Gastrocnemius medialis (tissue), 4 donors: ENCODE results near the gene GINS2. TPM values are rescaled to one million over a fixed set of nuclear protein-coding genes. Genes with fewer than 3 reads are reported as not detected.
A peak's percentile ranks its signal among the peaks of the same experiment; 100 is the strongest.

ENCODE experiments used
- ATAC-seq, 2 donors: fragments of 150-250 bp; one replicate each; pipeline ENCODE4 v1.9.1; 2016
- DNase-seq, 2 donors: peaks; one replicate each; pipeline ENCODE4 v3.0.0-alpha.2; 2019
- H3K27ac ChIP-seq, 4 donors: fragments of 200-600 bp; sonication (generic); 1 replicate in 1 of 4; 2 replicates in 3 of 4; pipeline ENCODE4 v1.5.1; 2016 to 2018; ENCODE audit warnings: mild to moderate bottlenecking in 2 of 4, moderate library complexity in 1 of 4
- H3K27me3 ChIP-seq, 3 donors: fragments of 200-600 bp; sonication (generic) in 2 of 3; 1 replicate in 1 of 3; 2 replicates in 2 of 3; pipeline versions ENCODE4 v1.5.1 to v1.6.0; 2016 to 2019; ENCODE audit warnings: mild to moderate bottlenecking in 1 of 3, moderate library complexity in 1 of 3
- H3K36me3 ChIP-seq, 2 donors: fragments of 200-600 bp; sonication (generic) in 1 of 2; one replicate each; pipeline ENCODE4 v1.5.1; 2017 to 2018
- H3K4me1 ChIP-seq, 2 donors: fragments of 200-600 bp; sonication (generic) in 1 of 2; one replicate each; pipeline ENCODE4 v1.5.1; 2016 to 2017; ENCODE audit warnings: mild to moderate bottlenecking in 2 of 2
- H3K4me3 ChIP-seq, 4 donors: fragments of 200-600 bp; sonication (generic) in 3 of 4; 1 replicate in 1 of 4; 2 replicates in 3 of 4; pipeline ENCODE4 v1.5.1; 2016 to 2019; ENCODE audit warnings: mild to moderate bottlenecking in 2 of 4
- H3K9me3 ChIP-seq, 3 donors: fragments of 200-600 bp; sonication (generic) in 2 of 3; 1 replicate in 1 of 3; 2 replicates in 2 of 3; pipeline ENCODE4 v1.5.1; 2016 to 2019
- POLR2A ChIP-seq, 2 donors: fragments of 450-650 bp; IDR thresholded peaks; one replicate each; pipeline ENCODE4 v1.6.1; 2017; ENCODE audit warnings: antibody characterized with exemption in 2 of 2, mild to moderate bottlenecking in 2 of 2, moderate library complexity in 2 of 2
- in situ Hi-C, 4 donors: fragments of 200-750 bp; cut with MboI; loops; one replicate each; pipeline versions ENCODE4 v1.15.0 to v1.8.0; 2017; ENCODE audit warnings: low sequenced_read_pairs in 4 of 4
- intact Hi-C: fragments of 100-400 bp; cut with DNase I; formaldehyde crosslinking; loops from one replicate; pipeline ENCODE4 v1.15.1; 2023; ENCODE audit warnings: low total_unique reads
- total RNA-seq, 4 donors: library from RNA; depleted of rRNA; stranded (reverse); fragments of >200 nt; gene quantifications; one replicate each; pipeline versions ENCODE4 v1.1.0 to v1.2.3, GENCODE V29; 2016
- TF ChIP-seq, protein P1 (sequence below), 5 experiments: fragments of 450-650 bp in 3 of 5; fragments of 200-600 bp in 2 of 5; sonication (generic) in 2 of 5; IDR thresholded peaks in 4 of 5; conservative IDR thresholded peaks in 1 of 5; 1 replicate in 4 of 5; 2 replicates in 1 of 5; pipeline ENCODE4 v1.5.1; 2016 to 2019; ENCODE audit warnings: antibody characterized with exemption in 5 of 5, mild to moderate bottlenecking in 3 of 5, moderate library complexity in 3 of 5

Gene GINS2
- total RNA-seq, 4 donors from 2014 or later: 0.33 to 1.6 (median 1.6) TPM; not detected in 1

DNA sequence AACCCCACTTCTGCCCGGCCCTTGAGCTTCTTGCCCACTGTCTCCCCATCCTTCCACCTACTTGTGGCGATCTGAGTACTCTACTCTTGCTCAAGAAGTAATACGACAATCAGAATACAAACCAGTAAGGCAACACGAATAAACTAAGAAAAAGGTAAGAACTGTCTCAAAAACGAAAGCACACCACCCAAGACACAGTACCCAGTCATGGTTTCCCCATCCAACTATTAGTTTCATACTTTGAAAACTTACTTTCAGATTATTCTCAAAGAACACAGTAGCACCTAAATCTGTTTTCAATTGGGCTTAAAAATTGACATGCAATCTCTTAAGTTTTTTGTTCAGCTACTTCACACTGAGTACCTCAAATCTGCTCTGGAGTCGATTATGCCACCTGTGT is 13.9 kb downstream of the GINS2 start:
- intact Hi-C loops: loop anchor here (5.0 kb wide), 1 partner anchor 82 kb away; no protein-coding TSS in a partner anchor

DNA sequence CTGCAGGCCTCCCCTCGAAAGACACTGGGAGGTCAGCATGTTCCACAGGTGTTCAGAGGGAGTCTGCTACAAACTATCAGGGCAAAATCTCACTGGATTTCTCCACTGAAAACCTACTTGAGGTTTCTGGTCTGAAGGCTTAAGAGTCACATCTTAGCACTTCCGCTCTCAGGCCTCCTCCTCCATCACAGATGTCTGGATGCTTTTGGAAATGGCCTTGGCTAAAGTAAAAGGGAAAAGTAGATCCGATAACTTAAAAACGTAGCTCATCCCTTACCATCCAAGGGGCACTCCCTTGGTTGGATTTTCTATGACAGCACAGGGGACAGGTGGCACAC is 14.4 kb downstream of the GINS2 start:
- in situ Hi-C loops: no loop called here
- H3K9me3 ChIP-seq: no peaks in the 10 kb centered on the region
- H3K27me3 ChIP-seq: no peaks in the 10 kb centered on the region
- intact Hi-C loops: no loop called here
- peaks cover 5 to 8% of the 10 kb centered on the region in 2 donors for H3K4me1 ChIP-seq
- ATAC-seq (no peak), DNase-seq (no peak)
- H3K36me3 ChIP-seq: peaks cover 0 to 42% of the 10 kb centered on the region in 2 donors
- peak overlapping the region in 1 of 4 donors; percentile 24 for H3K27ac ChIP-seq
- no peak overlapping the region for H3K4me3 ChIP-seq
- TF ChIP-seq, protein P1, sequence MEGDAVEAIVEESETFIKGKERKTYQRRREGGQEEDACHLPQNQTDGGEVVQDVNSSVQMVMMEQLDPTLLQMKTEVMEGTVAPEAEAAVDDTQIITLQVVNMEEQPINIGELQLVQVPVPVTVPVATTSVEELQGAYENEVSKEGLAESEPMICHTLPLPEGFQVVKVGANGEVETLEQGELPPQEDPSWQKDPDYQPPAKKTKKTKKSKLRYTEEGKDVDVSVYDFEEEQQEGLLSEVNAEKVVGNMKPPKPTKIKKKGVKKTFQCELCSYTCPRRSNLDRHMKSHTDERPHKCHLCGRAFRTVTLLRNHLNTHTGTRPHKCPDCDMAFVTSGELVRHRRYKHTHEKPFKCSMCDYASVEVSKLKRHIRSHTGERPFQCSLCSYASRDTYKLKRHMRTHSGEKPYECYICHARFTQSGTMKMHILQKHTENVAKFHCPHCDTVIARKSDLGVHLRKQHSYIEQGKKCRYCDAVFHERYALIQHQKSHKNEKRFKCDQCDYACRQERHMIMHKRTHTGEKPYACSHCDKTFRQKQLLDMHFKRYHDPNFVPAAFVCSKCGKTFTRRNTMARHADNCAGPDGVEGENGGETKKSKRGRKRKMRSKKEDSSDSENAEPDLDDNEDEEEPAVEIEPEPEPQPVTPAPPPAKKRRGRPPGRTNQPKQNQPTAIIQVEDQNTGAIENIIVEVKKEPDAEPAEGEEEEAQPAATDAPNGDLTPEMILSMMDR (IDR thresholded peaks at IDR 0.05 in 4 of 5, conservative IDR thresholded peaks at IDR 0.05 in 1 of 5): no peak
- TF ChIP-seq POLR2A (IDR thresholded peaks at IDR 0.05): no peak

More for the DNA sequence above, 13.9 kb downstream of the GINS2 start:
- no peaks in the 10 kb centered on the region for H3K27me3 ChIP-seq
- H3K36me3 ChIP-seq: peaks cover 0 to 38% of the 10 kb centered on the region in 2 donors
- no peak overlapping the region for H3K4me3 ChIP-seq
- DNase-seq: no peak
- peaks cover 5 to 8% of the 10 kb centered on the region in 2 donors for H3K4me1 ChIP-seq
- H3K9me3 ChIP-seq: no peaks in the 10 kb centered on the region
- in situ Hi-C loops: no loop called here
- no peak overlapping the region for H3K27ac ChIP-seq
- ATAC-seq: no peak
- TF ChIP-seq, protein P1 (IDR thresholded peaks at IDR 0.05 in 4 of 5, conservative IDR thresholded peaks at IDR 0.05 in 1 of 5): no peak
- TF ChIP-seq POLR2A (IDR thresholded peaks at IDR 0.05): no peak

DNA sequence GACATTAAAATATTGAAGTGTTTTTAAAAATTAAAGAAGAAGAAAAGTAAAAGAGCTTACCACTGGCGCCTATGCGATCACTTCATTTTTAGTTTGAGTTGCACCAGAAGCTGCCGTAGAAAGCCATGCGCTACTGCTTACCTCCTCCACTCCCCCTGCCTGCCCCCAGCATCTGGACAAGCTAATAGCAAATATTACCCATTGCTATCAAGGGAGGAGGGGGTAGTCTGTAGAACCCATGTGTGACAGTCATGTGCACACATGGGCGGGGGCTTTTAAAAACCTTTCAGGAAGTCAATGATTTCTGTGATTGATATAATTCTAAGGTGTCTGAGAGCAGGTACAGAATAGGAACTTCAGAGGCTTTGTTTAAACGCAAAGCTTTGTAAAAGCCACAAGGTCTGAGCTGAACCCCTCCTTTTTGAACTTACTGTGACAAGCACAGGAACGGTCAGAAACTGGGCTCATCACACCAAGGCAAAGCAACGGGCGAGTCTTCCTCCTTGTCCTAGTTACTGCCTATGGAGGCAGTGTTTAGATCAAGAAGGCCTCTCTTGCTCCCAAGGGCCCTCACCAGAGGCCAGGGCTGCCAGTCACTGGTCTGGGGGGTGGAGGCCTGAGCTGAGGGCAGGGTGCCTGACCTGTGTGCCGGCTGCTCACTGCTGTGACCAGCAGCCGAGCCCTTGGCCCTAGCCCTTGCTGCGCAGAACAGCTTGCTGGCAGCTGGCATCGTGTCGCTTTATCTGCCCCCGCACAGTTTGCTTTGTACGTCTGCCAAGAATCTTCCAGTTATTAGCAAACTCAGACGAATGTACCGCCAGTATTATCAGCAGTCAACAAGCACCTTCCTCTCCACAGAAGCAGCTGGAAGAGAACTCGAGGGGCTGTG is 15.0 kb downstream of the GINS2 start:
- peaks cover 0 to 48% of the 10 kb centered on the region in 2 donors for H3K36me3 ChIP-seq
- H3K27me3 ChIP-seq: no peaks in the 10 kb centered on the region
- no peak overlapping the region for H3K4me3 ChIP-seq
- in situ Hi-C loops: no loop called here
- DNase-seq (peak in 1 of 2 donors; percentile 33), ATAC-seq (peak in 1 of 2 donors; percentile 24)
- H3K9me3 ChIP-seq: no peaks in the 10 kb centered on the region
- intact Hi-C loops: no loop called here
- no peak for TF ChIP-seq POLR2A (IDR thresholded peaks at IDR 0.05)
- TF ChIP-seq, protein P1 (IDR thresholded peaks at IDR 0.05 in 4 of 5, conservative IDR thresholded peaks at IDR 0.05 in 1 of 5): no peak
- peaks cover 5 to 13% of the 10 kb centered on the region in 2 donors for H3K4me1 ChIP-seq
- H3K27ac ChIP-seq: peak overlapping the region in 2 of 4 donors; percentile 24 to 51

DNA sequence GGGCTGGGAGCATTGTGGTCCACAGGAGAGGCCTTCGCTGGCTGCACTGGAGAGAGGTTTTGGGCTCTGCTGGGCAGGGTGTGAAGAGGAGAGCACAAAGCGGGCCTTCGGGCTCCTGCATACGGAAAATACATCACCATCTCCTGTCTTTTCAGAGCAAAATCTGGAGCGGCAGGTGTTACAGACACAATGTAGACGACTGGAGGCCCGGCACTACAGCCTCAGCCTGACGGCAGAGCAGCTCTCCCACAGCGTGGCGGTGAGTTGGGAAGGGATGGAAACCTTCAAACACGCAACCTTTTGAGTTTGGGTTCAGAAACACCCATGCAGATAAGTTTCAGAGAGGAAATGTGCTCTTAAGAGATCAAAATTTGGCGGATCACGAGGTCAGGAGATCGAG is 17.9 kb downstream of the GINS2 start:
- in situ Hi-C loops: no loop called here
- Histone ChIP-seq H3K9me3 (no peaks in the 10 kb centered on the region), H3K4me1 (peaks cover 5 to 13% of the 10 kb centered on the region in 2 donors), H3K4me3 (no peak overlapping the region), H3K27me3 (no peaks in the 10 kb centered on the region), H3K36me3 (peaks cover 0 to 76% of the 10 kb centered on the region in 2 donors), H3K27ac (no peak overlapping the region)
- ATAC-seq (no peak), DNase-seq (no peak)
- intact Hi-C loops: no loop called here
- TF ChIP-seq, protein P1 (IDR thresholded peaks at IDR 0.05 in 4 of 5, conservative IDR thresholded peaks at IDR 0.05 in 1 of 5): no peak
- TF ChIP-seq POLR2A (IDR thresholded peaks at IDR 0.05): no peak
